ENCODE data around the gene UMAD1.

Gene UMAD1

DNA sequence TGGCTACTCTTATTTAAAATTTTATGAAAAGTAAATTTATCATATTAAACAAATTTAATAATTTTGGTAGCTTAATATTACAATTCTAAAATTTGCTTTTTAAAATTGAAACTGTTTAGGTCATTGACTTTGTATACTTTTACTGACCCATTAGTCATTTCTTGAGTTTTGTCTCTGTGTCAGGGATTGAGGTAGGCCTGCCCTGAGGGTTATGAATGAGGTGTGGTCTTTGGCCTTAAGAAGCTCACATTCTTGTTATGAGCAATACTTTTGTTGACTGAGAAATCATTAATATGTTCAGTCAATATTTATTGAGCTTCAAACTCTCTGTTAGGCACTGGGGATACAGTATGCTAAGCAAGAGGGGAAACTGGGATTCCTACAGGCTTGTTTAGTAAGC is 124.9 kb downstream of the UMAD1 start:
- TF ChIP-seq, protein P1, sequence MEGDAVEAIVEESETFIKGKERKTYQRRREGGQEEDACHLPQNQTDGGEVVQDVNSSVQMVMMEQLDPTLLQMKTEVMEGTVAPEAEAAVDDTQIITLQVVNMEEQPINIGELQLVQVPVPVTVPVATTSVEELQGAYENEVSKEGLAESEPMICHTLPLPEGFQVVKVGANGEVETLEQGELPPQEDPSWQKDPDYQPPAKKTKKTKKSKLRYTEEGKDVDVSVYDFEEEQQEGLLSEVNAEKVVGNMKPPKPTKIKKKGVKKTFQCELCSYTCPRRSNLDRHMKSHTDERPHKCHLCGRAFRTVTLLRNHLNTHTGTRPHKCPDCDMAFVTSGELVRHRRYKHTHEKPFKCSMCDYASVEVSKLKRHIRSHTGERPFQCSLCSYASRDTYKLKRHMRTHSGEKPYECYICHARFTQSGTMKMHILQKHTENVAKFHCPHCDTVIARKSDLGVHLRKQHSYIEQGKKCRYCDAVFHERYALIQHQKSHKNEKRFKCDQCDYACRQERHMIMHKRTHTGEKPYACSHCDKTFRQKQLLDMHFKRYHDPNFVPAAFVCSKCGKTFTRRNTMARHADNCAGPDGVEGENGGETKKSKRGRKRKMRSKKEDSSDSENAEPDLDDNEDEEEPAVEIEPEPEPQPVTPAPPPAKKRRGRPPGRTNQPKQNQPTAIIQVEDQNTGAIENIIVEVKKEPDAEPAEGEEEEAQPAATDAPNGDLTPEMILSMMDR (IDR thresholded peaks at IDR 0.05): no peak
- Histone ChIP-seq H3K4me1 (peaks cover 0 to 16% (median 6%) of the 10 kb centered on the region in 4 donors), H3K9me3 (no peaks in the 10 kb centered on the region), H3K4me3 (no peak overlapping the region), H3K27me3 (no peaks in the 10 kb centered on the region), H3K27ac (no peak overlapping the region), H3K36me3 (no peaks in the 10 kb centered on the region)
- intact Hi-C loops (cut with DNase I; ENCODE audit: low total_unique reads): loop anchor here (10.0 kb wide), 1 partner anchor 449 kb away; no protein-coding TSS in a partner anchor
- DNase-seq: no peak

DNA sequence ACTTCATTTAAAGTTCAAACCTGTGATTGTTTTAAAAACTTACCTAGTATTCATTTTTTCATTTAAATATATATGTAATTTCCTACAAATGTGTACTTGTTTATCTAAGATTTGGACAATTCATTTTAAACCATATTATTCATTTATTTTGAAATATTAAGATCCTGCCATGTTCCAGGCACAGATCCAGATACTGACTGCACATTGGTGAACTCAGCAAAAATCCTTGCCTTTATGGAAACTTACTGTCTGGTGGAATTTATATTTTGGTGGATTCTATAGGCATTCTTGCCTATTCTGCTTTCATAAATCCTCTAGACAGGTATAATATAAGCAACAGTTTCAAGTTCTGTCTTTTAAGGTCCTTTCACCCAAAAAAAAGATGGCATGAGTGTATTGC is 126.1 kb downstream of the UMAD1 start:
- H3K9me3 ChIP-seq: no peaks in the 10 kb centered on the region
- intact Hi-C loops (cut with DNase I; ENCODE audit: low total_unique reads): loop anchor here (10.0 kb wide), 1 partner anchor 448 kb away; no protein-coding TSS in a partner anchor

DNA sequence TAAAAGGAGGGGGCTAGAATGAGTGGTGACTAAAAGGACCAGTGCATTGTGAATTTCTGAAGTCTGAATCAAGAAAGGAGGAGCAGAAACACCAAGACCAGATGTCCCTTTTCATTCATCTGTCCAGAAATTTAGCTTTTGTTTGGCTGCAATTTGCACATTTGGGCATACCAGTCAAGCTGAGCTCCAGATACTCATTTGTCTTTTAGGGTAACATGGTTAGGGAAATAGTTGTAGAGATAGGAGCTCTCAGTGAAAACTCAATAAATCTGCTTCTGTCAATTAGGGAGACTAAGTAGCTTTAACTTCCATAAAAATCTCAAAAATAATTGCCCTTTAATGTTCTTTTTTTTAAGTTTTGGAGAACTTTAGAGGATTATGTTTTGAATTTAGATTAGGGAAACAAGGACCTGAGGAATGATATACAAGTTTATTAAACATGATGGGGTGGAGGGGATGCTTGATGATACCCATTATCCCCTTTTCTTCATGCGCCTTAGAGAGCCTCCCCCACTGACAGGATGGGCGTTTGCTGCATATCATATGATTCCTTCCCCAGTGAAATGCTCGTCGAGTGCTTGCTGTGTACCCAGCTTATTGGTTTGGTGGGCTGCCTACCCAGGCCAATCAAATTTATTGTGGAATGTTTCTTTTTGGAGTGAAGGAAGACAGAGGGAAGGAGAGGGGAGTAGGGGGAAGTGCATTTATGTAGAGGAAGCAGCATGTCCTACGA is 128.6 kb downstream of the UMAD1 start:
- Histone ChIP-seq H3K27me3 (no peaks in the 10 kb centered on the region), H3K4me1 (peaks cover 0 to 6% (median 0%) of the 10 kb centered on the region in 4 donors), H3K27ac (no peak overlapping the region), H3K9me3 (no peaks in the 10 kb centered on the region), H3K4me3 (no peak overlapping the region), H3K36me3 (no peaks in the 10 kb centered on the region)
- intact Hi-C loops (cut with DNase I; ENCODE audit: low total_unique reads): loop anchor here (10.0 kb wide), 1 partner anchor 446 kb away; no protein-coding TSS in a partner anchor
- TF ChIP-seq, protein P1 (IDR thresholded peaks at IDR 0.05): no peak
- DNase-seq: no peak

More for the DNA sequence above, 126.1 kb downstream of the UMAD1 start:
- H3K4me1 ChIP-seq: peaks cover 0 to 13% (median 5%) of the 10 kb centered on the region in 4 donors
- no peaks in the 10 kb centered on the region for H3K27me3 ChIP-seq
- no peak overlapping the region for H3K4me3 ChIP-seq
- no peak for DNase-seq
- no peak overlapping the region for H3K27ac ChIP-seq
- TF ChIP-seq, protein P1 (IDR thresholded peaks at IDR 0.05): no peak
- H3K36me3 ChIP-seq: no peaks in the 10 kb centered on the region

DNA sequence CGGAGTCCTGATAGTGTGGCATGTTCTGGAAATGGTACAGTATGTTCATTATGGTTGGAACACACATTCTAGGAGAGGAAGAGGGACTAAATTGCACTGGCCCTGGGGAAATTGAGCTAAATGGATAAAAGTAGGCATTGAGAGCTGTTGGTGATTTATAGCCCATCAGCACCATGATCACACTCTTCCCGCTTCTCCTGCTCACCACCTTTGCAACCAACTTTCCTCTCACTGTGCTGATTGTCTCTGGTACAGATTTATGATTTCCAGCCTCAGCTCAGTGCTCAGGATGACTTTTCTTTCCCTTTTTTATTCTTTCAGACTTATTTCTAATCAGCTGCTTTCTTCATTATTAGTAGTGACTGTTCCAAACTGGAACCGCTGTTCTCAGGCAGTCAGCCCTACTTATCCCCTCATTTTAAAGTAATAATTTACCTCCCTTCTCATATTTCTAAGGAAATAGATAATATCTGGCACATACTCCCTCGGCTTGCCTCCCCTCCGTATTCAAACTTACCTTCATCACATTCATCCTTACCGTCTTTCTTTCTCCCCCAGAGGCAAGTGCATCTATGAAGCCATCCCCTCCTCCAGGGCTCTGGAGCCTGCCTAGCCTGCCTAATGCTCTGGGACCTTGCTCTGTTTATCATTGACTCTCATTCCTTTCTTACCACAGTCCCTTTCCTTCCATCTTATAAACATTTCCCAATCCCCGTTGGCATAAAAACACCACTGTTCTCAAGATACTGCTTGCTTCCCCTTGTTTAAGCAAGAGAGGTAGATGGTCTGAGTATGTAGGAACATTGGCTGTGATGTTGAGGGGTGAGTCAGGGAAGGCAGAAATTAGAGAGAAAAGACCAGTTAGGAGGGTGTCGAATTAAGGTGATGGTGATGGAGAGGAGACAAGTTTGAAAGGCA is 129.4 kb downstream of the UMAD1 start:
- H3K9me3 ChIP-seq: no peaks in the 10 kb centered on the region
- H3K4me1 ChIP-seq: peaks cover 0 to 6% (median 0%) of the 10 kb centered on the region in 4 donors
- H3K36me3 ChIP-seq: no peaks in the 10 kb centered on the region
- TF ChIP-seq, protein P1 (IDR thresholded peaks at IDR 0.05): no peak
- intact Hi-C loops (cut with DNase I; ENCODE audit: low total_unique reads): loop anchor here (10.0 kb wide), 1 partner anchor 445 kb away; no protein-coding TSS in a partner anchor
- no peaks in the 10 kb centered on the region for H3K27me3 ChIP-seq
- DNase-seq: no peak
- no peak overlapping the region for H3K27ac ChIP-seq
- no peak overlapping the region for H3K4me3 ChIP-seq

DNA sequence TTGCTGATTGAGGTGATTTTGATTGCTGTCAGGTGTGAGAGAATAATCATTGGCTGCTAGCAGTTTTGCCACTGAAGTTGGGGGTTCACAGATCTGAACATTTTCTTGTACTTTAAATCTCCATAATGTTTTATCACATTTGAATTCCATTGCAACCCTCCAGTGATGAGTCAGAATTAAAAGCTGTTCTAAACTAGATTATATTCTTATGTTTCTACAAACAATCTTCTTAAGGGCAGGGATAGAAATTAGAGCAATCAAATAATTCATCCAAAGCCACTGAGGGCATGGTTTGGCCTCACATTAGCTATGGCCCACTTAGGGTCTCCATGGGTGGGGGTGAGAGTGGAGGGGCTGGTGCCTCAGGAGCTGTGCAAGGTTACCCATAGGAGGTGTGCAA is 130.9 kb downstream of the UMAD1 start:
- Histone ChIP-seq H3K27me3 (no peaks in the 10 kb centered on the region), H3K27ac (no peak overlapping the region)
- intact Hi-C loops (cut with DNase I; ENCODE audit: low total_unique reads): no loop called here

More for the DNA sequence above, 130.9 kb downstream of the UMAD1 start:
- no peaks in the 10 kb centered on the region for H3K36me3 ChIP-seq
- no peaks in the 10 kb centered on the region for H3K9me3 ChIP-seq
- no peak for DNase-seq
- TF ChIP-seq, protein P1 (IDR thresholded peaks at IDR 0.05): no peak
- H3K4me1 ChIP-seq: peaks cover 0 to 4% (median 0%) of the 10 kb centered on the region in 4 donors
- H3K4me3 ChIP-seq: no peak overlapping the region
